HepG2 (cell line): ENCODE measurements around the gene PAX4. TPM values are rescaled to one million over a fixed set of nuclear protein-coding genes. Genes with fewer than 3 reads are reported as not detected.

Source experiments
- CEBPG ChIP-seq: IDR thresholded peaks from 2 replicates; pipeline ENCODE4 v1.6.1; 2016
- CHD4 ChIP-seq: fragments of 200-600 bp; sonication (generic); IDR thresholded peaks from 2 replicates; pipeline ENCODE4 v1.7.0; 2017; ENCODE audit warnings: mild to moderate bottlenecking, low read length, borderline replicate concordance
- GLI4 ChIP-seq: sonication (generic); formaldehyde crosslinking; IDR thresholded peaks from 2 replicates; pipeline ENCODE4 v1.5.1; 2020; ENCODE audit warnings: missing genetic modification reagents, mild to moderate bottlenecking, moderate library complexity, borderline replicate concordance
- JUNB ChIP-seq: sonication (generic); formaldehyde crosslinking; IDR thresholded peaks from 2 replicates; pipeline ENCODE4 v1.8.0; 2022; ENCODE audit warnings: missing genetic modification reagents, mild to moderate bottlenecking, borderline replicate concordance
- KLF6 ChIP-seq: IDR thresholded peaks from 2 replicates; pipeline ENCODE4 v1.8.0; 2016; ENCODE audit warnings: missing biosample characterization, missing genetic modification reagents
- PHF21A ChIP-seq: sonication (generic); formaldehyde crosslinking; IDR thresholded peaks from 2 replicates; pipeline ENCODE4 v1.5.0; 2020; ENCODE audit warnings: mild to moderate bottlenecking, missing genetic modification reagents
- RBFOX2 ChIP-seq: fragments of 200-400 bp; formaldehyde crosslinking; IDR thresholded peaks from 2 replicates; pipeline ENCODE4 v1.6.1; 2017; ENCODE audit warnings: low read depth, mild to moderate bottlenecking, low read length
- SALL2 ChIP-seq: sonication (generic); formaldehyde crosslinking; IDR thresholded peaks from 2 replicates; pipeline ENCODE4 v1.8.1; 2023; ENCODE audit warnings: mild to moderate bottlenecking, missing genetic modification reagents, inconsistent platforms
- SATB2 ChIP-seq: sonication (generic); formaldehyde crosslinking; IDR thresholded peaks from 2 replicates; pipeline ENCODE4 v1.5.0; 2020; ENCODE audit warnings: missing genetic modification reagents
- SMARCC2 ChIP-seq: fragments of 450-650 bp; IDR thresholded peaks from 2 replicates; pipeline ENCODE4 v1.6.1; 2017; ENCODE audit warnings: antibody characterized with exemption, mild to moderate bottlenecking
- SP1 ChIP-seq, 2 experiments: fragments of 450-650 bp in 1 of 2; sonication (generic) in 1 of 2; formaldehyde crosslinking in 1 of 2; IDR thresholded peaks; 2 replicates each; pipeline versions ENCODE4 v1.4.0 to v1.6.1; 2016 to 2020; ENCODE audit warnings: missing genetic modification reagents in 1 of 2
- SRF ChIP-seq: IDR thresholded peaks from 2 replicates; pipeline ENCODE4 v1.6.1; 2011; ENCODE audit warnings: mild to moderate bottlenecking, low read depth, low read length, moderate library complexity
- XRCC5 ChIP-seq: fragments of 200-400 bp; formaldehyde crosslinking; optimal IDR thresholded peaks from 2 replicates; pipeline ENCODE3; 2017; ENCODE audit warnings: mild to moderate bottlenecking, low read length
- ZFAT ChIP-seq: sonication (generic); formaldehyde crosslinking; conservative IDR thresholded peaks from 2 replicates; pipeline ENCODE4 v1.8.1; 2023; ENCODE audit warnings: missing genetic modification reagents, inconsistent platforms
- ZFP36L2 ChIP-seq: sonication (generic); formaldehyde crosslinking; IDR thresholded peaks from 2 replicates; pipeline ENCODE4 v1.4.0; 2020; ENCODE audit warnings: missing genetic modification reagents
- ZNF20 ChIP-seq: sonication (generic); formaldehyde crosslinking; IDR thresholded peaks from 2 replicates; pipeline ENCODE4 v1.4.0; 2020; ENCODE audit warnings: mild to moderate bottlenecking, moderate library complexity, missing genetic modification reagents
- ZNF326 ChIP-seq: sonication (generic); formaldehyde crosslinking; IDR thresholded peaks from 2 replicates; pipeline ENCODE4 v1.4.0; 2020; ENCODE audit warnings: missing genetic modification reagents, borderline replicate concordance
- ZNF383 ChIP-seq: sonication (generic); formaldehyde crosslinking; IDR thresholded peaks from 2 replicates; pipeline ENCODE4 v1.4.0; 2020; ENCODE audit warnings: missing genetic modification reagents, mild to moderate bottlenecking, borderline replicate concordance
- ZNF510 ChIP-seq: sonication (generic); formaldehyde crosslinking; IDR thresholded peaks from 2 replicates; pipeline ENCODE4 v1.4.0; 2020; ENCODE audit warnings: low read depth, mild to moderate bottlenecking, missing genetic modification reagents
- ZNF577 ChIP-seq: sonication (generic); formaldehyde crosslinking; IDR thresholded peaks from 2 replicates; pipeline ENCODE4 v1.4.0; 2020; ENCODE audit warnings: mild to moderate bottlenecking, low read depth, missing genetic modification reagents, borderline replicate concordance
- ZNF644 ChIP-seq: IDR thresholded peaks from 2 replicates; pipeline ENCODE4 v1.6.1; 2016; ENCODE audit warnings: low read depth
- ZNF788 ChIP-seq: sonication (generic); formaldehyde crosslinking; IDR thresholded peaks from 2 replicates; pipeline ENCODE4 v1.5.0; 2020; ENCODE audit warnings: mild to moderate bottlenecking, missing genetic modification reagents, borderline replicate concordance
- ZSCAN12 ChIP-seq: sonication (generic); formaldehyde crosslinking; IDR thresholded peaks from 2 replicates; pipeline ENCODE4 v1.9.0; 2021; ENCODE audit warnings: mild to moderate bottlenecking, missing genetic modification reagents
- ZSCAN20 ChIP-seq: sonication (generic); formaldehyde crosslinking; IDR thresholded peaks from 2 replicates; pipeline ENCODE4 v1.4.0; 2020; ENCODE audit warnings: missing genetic modification reagents, mild to moderate bottlenecking, borderline replicate concordance
- polyA plus RNA-seq, 8 experiments: library from polyadenylated mRNA; depleted of rRNA in 3 of 8; stranded (reverse) in 7 of 8; unstranded in 1 of 8; fragments of >200 nt; fragmentation: Illumina TruSeq in 4 of 8; extraction: Trizol in 4 of 8; gene quantifications; 2 replicates each; pipeline versions ENCODE4 v1.2.1 to v1.2.3, GENCODE V29; 2011 to 2016; ENCODE audit warnings: low read depth in 4 of 8, missing spikeins in 1 of 8, mixed read lengths in 1 of 8; ENCODE audit not compliant: insufficient read depth in 1 of 8
- total RNA-seq, 5 experiments: library from RNA; depleted of rRNA; stranded (reverse); fragments of >200 nt; fragmentation: Illumina TruSeq; extraction: Trizol; gene quantifications; 2 replicates each; pipeline ENCODE4 v1.2.3, GENCODE V29; 2016; ENCODE audit warnings: low read depth in 1 of 5
- TF ChIP-seq, protein P1 (sequence below): sonication (generic); formaldehyde crosslinking; IDR thresholded peaks from 2 replicates; pipeline ENCODE4 v1.8.0; 2022; ENCODE audit warnings: missing genetic modification reagents, mild to moderate bottlenecking, moderate library complexity, borderline replicate concordance
- TF ChIP-seq, protein P2 (sequence below): IDR thresholded peaks from 2 replicates; pipeline ENCODE4 v1.4.0; 2020; ENCODE audit warnings: mild to moderate bottlenecking, missing genetic modification reagents

Gene PAX4
- total and polyA plus RNA-seq, 2 of the 13 experiments (the other 11 are each of a cell fraction or from before 2014, with no cell fraction given): not detected

DNA sequence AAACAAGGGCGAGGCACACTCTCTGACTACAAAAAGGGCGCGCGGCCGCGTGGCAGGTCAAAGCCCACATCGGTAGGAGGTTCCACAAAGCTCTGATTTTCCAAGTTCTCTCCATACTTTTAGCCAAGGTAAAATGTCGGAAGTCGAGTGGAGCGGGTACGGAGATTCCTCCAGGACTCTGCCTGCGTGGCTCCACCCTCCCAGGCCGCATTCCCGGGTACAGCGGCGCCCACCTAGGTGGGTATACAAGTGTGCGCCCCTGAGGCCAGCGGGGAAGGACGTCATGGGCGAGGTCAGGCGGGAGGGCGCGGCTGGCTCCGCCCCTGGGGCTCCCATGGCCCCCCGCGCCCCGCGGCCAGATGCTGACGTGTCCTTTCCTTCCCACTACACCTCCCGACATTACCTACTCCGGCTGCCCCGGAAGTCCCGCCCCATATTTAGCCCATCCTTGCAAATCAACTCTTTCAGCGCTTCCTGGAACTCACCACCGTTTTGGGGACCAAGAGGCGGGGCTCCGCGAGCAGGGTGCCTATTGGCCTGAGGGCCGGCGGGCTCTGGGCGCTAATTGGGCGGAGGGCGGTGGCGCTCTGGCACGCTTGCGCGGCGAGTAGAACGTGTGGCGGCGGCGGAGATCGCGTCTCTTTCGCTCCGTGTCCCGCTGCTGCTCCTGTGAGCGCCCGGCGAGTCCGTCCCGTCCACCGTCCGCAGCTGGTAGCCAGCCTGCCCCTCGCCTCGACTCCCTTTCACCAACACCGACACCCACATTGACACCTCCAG lies 33.8 kb upstream of the PAX4 start, which contains the start of gene SND1 (continued):
- TF ChIP-seq, protein P1, sequence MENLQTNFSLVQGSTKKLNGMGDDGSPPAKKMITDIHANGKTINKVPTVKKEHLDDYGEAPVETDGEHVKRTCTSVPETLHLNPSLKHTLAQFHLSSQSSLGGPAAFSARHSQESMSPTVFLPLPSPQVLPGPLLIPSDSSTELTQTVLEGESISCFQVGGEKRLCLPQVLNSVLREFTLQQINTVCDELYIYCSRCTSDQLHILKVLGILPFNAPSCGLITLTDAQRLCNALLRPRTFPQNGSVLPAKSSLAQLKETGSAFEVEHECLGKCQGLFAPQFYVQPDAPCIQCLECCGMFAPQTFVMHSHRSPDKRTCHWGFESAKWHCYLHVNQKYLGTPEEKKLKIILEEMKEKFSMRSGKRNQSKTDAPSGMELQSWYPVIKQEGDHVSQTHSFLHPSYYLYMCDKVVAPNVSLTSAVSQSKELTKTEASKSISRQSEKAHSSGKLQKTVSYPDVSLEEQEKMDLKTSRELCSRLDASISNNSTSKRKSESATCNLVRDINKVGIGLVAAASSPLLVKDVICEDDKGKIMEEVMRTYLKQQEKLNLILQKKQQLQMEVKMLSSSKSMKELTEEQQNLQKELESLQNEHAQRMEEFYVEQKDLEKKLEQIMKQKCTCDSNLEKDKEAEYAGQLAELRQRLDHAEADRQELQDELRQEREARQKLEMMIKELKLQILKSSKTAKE: no peak
- TF ChIP-seq ZNF383 (CRISPR knock-in tag) (no peak), CEBPG (CRISPR knock-in tag) (no peak), CHD4 (no peak), ZNF577 (CRISPR knock-in tag) (no peak), XRCC5 (peak; percentile 28), ZFAT (no peak), KLF6 (CRISPR knock-in tag) (peak; percentile 95), ZNF20 (CRISPR knock-in tag) (no peak), ZNF326 (no peak), SP1 (IDR thresholded peaks at IDR 0.05) (no peak), SP1 (CRISPR knock-in tag; IDR thresholded peaks at IDR 0.05) (0 out of 2 replicates have a peak, but pooled peaks have one; percentile 42), JUNB (no peak), SMARCC2 (no peak), SATB2 (CRISPR knock-in tag) (0 out of 2 replicates have a peak, but pooled peaks have one; percentile 31), PHF21A (CRISPR knock-in tag) (peak; percentile 57; the same call in 1 of the 2 replicates), ZNF644 (no peak), SRF (peak; percentile 95), ZFP36L2 (CRISPR knock-in tag) (0 out of 2 replicates have a peak, but pooled peaks have one; percentile 61), SALL2 (CRISPR knock-in tag) (0 out of 2 replicates have a peak, but pooled peaks have one; percentile 17), ZNF788 (CRISPR knock-in tag) (peak; percentile 53; the same call in 1 of the 2 replicates), ZSCAN12 (CRISPR knock-in tag) (0 out of 2 replicates have a peak, but pooled peaks have one; percentile 30), ZNF510 (CRISPR knock-in tag) (no peak), GLI4 (CRISPR knock-in tag) (no peak), RBFOX2 (peak; percentile 94), ZSCAN20 (CRISPR knock-in tag) (0 out of 2 replicates have a peak, but pooled peaks have one; percentile 61)
- TF ChIP-seq, protein P2, sequence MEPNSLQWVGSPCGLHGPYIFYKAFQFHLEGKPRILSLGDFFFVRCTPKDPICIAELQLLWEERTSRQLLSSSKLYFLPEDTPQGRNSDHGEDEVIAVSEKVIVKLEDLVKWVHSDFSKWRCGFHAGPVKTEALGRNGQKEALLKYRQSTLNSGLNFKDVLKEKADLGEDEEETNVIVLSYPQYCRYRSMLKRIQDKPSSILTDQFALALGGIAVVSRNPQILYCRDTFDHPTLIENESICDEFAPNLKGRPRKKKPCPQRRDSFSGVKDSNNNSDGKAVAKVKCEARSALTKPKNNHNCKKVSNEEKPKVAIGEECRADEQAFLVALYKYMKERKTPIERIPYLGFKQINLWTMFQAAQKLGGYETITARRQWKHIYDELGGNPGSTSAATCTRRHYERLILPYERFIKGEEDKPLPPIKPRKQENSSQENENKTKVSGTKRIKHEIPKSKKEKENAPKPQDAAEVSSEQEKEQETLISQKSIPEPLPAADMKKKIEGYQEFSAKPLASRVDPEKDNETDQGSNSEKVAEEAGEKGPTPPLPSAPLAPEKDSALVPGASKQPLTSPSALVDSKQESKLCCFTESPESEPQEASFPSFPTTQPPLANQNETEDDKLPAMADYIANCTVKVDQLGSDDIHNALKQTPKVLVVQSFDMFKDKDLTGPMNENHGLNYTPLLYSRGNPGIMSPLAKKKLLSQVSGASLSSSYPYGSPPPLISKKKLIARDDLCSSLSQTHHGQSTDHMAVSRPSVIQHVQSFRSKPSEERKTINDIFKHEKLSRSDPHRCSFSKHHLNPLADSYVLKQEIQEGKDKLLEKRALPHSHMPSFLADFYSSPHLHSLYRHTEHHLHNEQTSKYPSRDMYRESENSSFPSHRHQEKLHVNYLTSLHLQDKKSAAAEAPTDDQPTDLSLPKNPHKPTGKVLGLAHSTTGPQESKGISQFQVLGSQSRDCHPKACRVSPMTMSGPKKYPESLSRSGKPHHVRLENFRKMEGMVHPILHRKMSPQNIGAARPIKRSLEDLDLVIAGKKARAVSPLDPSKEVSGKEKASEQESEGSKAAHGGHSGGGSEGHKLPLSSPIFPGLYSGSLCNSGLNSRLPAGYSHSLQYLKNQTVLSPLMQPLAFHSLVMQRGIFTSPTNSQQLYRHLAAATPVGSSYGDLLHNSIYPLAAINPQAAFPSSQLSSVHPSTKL (CRISPR knock-in tag): peak; percentile 7; the same call in 1 of the 2 replicates
